HG02759 (cell line): ENCODE results near the gene HPSE.
"Not testable (repeated sequence)": the region's sequence is repeated elsewhere in the genome, so short reads cannot be mapped to it uniquely, and the experiment has no call there.

Experiments used
- ATAC-seq: cut with Tn5 transposase; IDR thresholded peaks from one replicate; pipeline ENCODE4 v1.9.1; 2021; ENCODE audit warnings: mild to moderate bottlenecking, moderate library complexity; ENCODE audit not compliant: unreplicated experiment

Gene HPSE

DNA sequence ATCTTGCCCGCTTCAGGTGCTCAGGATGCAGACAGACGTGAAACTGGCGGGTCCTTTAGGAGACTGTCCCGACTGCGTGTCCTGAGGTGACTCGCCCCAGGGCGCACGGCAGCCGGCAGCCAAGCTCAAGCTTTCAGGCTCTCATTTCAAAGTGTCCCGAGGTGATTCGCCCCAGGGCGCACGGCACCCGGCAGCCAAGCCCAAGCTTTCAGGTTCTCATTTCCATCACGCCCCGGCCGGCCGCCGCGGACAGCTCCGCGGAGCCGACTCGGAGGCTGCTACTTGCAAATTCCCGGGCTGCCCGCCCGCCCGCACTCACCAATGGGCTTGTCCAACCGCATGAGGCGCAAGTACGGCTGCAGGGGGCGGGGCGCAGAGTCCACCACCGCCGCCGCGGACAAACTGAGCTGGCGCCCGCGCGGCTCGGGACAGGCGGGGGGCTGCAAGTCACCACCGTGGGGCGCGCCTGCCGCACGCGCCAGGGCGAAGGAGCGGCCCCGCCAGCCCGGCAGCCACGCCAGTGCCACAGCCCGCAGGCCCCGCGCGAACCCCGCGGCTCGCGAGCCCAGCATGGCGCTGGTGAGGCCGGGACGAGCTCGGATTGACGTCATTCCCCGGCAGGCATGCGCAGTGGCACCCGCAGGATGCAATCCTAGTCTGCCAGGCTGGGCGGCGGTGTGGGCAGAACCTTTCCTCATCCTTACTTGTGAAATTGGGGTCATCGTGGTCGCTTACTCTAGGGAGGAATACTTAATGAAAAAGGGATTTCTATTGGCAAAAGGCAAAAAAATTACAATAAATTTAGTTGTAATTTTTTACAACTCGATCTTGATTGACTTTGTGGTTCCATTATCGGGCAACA is 50.2 kb downstream of the HPSE start, which contains the start of gene COQ2:
TSS of gene COQ2 (minus strand) at position 606 of the 862 bp plus-strand sequence. CDS start at position 572, 34 bp downstream.
- ATAC-seq: peak; percentile 91

DNA sequence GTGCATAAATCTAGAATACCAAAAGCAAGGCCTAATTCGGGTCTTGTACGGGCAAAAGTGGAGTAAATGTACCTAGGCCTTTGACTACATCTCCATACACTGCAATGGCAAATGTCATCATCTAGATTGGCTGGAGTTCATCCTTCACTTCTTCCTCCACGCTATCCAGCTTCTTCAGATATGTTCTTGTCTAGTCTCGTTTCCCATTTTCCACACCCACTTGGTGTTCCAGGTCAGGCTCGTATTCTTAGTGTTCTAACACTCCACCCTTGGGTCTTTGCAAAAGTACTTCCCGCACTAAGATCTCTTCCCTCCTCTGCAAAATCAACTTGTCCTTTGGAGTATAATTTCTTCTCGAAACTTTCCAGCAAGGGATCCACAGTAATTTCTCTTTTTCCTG is 51.5 kb downstream of the HPSE start:
- no peak for ATAC-seq

DNA sequence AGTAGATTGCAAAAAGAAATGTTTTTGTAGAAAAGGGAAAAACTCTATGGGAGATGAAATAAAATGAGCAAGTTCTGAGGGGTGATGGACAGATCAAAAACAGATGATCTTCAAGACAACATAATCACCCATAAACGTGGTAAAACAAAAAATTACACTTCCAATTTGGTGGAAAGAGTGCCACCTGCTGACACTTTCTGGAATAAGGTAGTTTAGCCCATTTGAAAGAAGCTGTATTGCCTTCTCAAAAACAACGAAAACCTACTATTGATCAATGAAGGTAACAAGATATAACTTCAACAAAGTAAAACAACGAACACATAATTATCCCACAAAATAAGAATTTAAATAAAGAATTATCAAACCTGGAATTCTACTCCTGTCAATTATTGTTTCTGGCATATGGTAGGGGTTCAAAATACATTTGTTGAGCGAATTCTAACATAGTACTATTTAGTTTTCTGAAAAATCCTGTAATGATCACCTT is 52.6 kb downstream of the HPSE start:
- no peak for ATAC-seq

DNA sequence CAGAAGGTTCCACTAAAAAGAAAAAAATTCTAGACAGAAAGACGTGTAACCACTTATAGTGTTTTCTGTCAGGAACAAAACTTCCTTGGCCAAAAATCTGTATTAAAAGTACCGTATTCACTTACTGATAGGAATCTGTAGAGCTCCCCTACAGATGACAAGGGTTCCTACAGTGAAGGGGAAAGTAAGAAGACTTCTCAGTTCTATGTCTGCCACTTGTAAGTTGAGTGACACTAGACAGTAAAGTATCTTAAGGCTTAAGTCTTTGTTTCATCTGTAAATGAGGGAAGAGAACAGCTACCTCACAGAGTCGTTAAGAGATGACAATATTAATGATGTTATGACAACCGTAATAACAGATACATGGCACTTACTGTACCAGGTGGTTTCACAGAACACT is 53.3 kb downstream of the HPSE start:
- ATAC-seq: no peak

DNA sequence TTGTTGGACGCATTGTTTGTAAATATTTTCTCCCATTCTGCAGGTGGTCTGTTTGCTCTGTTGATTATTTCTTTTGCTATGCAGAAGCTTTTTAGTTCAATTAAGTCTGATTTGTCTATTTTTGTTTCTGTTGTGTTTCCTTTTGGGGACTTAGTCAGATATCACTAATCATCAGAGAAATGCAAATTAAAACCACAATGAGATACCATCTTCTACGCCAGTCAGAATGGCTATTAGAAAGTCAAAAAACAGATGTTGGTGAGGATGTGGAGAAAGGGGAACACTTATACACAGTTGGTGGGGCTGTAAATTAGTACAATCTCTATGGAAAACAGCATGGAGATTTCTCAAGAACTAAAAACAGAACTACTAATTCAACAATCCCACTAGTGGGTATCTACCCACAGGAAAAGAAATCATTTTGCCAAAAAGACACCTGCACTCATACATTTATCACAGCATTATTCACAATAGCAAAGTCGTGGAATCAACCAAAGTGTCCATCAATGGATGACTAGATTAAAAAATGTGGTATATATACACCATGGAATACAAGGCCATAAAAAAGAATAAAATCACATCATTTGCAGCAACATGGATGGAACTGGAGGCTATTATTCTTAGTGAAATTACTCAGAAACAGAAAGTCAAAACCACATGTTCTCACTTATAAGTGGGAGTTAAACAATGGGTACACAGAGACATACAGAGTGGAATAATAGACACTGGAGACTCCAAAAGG is 58.2 kb downstream of the HPSE start:
- ATAC-seq: peak; percentile 74

DNA sequence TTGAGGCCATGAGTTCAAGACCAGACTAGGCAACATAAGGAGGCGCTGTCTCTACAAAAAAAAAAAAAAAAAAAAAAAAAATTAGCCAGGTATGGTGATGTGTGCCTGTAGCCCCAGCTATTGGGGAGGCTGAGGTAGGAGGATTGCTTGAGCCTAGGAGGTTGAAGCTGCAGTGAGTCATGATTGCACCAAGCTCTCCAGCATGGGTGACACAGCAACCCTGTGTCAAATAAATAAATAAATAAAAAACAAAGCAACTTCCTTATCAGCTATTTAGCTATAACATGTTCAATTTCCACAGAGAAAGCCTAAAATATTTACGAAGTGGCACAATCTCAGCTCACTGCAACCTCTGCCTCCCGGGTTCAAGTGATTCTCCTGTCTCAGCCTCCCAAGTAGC is 60.7 kb downstream of the HPSE start:
- ATAC-seq: not testable (repeated sequence)

DNA sequence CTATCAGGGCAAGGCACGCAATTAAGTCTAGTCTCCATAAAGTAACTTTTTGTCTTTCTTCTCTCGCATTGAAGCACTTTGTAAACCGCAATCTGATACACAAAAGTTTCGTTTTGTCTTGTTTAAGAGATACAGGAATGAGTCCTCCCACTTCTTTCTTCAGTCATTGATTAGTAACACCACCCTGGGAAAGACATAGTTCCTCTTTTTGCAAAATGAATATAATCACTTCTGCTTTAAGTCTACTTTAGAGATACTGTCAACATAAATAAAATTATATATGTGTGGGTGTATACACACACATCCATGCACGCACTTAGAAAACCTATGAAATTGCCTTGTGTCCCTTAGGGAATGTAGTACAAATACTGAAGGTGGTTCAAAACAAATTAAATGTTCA is 61.7 kb downstream of the HPSE start:
- ATAC-seq: peak; percentile 83

DNA sequence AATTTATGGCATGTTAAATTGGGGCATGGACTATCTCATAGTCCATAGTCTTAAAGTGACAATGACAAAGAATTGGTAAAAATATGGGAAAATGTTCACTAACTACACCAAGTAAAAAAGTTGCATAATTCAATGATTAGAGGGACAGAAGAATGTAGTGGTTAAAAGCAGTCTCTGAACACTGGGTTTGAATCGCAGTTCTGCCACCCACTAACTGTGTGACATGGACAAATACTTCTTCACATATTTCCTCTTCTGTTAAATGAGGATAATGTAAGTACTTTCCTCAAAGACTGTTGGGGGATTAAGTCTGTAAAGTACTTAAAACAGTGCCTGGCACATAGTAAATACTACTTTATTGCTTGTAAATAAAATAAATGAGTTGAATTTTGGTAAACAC is 65.4 kb downstream of the HPSE start:
- ATAC-seq: no peak

DNA sequence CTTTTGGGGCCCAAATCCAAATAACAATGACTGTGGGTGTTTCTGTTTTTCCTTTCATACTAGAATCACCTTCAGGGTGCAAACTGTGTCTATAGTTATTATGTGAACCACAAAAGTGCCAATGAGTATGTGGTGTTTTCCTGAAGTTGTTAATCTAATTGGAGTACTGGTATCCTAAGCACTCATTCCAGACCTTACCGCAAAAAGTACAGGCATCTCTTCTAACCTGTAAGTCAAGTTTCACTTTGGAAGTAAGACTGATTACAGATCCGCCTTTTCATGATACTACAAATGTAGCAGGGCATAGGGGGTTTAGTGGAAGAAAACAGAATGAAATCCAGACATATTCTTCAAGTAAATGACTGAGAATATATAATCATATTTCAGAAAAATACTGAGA is 66.2 kb downstream of the HPSE start:
- ATAC-seq: no peak

DNA sequence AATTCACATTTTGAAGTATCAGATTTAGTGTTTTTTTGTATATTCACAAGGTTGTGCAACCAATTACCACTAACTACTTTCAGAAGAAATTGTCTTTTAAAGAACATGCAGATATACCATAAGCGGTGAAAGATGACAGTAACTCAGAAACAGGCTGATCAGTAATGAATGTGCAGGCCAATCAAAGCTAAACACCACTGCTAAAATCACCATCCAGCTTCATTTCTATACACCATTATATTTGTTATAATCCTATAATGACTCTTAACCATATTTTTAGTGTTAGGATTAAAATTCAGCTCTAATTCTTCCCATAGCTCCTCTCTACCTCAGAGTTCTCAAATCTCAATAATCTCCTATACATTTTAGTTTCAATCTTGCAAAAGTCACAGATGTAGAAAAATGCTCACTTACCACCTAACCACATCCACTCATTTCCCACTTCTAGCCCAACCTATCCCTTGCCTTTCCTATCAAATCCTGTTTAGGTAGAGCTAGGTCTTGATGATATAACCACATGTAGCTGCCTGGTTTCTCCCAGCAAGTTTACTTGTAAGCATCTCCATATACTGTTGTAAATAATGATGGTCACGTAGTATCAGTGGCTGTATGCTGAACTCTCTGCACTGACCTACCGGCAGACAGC is 66.7 kb downstream of the HPSE start:
- no peak for ATAC-seq

DNA sequence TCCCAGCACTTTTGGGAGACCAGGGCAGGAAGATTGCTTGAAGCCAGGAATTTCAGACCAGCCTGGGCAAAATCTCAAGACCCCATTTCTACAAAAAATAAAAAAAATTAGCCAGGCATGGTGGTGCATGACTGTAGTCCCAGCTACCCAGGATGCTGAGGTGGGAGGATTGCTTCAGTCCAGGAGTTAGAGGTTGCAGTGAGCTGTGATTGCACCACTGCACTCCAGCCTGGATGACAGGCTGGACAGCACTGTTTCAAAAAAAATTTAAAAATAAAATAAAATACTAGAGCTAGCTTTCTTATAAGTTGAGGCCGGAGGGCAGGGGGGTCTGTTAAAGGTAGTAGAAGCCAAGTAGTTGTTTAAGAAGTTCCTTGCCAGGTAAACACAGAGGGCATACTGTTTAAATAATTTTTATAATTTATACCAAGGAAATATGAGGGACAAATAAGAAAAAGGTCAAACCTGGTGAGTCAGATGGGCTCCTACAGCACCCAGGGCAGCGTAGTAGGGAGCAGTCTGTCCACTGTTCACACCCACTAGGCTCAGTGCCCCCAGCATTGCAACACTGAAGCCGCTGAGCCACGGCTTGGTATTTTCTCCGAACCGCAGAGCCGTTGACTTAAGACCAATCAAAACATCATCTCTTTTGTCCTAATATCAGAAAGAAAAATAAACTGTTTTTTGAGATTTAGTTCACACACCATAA is 67.4 kb downstream of the HPSE start:
- ATAC-seq: no peak

DNA sequence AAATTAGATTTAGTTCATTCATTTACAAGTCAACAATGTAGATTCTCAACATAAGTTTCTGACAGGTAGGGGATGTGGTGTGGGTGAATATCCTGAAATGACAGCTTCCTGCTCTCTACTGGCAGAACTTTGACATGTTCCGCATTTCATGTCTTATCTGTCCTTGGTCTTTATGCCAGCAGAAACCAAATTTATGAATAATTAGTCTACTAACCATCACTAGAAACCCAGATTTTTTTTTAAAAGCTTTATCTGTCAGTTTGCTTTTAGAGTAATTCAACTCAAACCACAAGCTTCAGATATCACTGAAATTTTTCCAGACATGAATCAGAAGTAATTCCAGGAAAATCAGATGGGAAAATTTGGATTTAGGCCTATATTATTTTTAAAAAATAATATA is 68.0 kb downstream of the HPSE start:
- ATAC-seq: peak; percentile 60

DNA sequence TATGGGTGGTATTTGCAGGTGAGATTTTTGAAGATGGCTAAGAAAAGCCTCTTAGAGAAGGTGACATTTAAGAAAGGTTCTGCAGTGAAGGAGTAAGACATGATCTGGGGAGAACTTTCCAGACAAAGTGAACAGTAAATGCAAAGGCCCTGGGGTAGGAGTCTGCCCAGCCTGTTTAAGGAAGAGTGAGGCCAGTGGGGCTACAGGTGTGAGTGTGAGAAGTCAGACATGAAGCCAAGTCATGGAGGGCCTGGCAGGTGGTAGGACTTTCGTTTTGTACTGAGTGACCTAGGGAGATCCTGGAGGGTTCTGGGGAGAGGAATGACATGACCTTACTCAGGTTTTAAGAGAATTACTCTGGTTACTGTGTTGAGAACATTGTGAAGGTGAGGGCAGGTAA is 71.5 kb downstream of the HPSE start:
- no peak for ATAC-seq

DNA sequence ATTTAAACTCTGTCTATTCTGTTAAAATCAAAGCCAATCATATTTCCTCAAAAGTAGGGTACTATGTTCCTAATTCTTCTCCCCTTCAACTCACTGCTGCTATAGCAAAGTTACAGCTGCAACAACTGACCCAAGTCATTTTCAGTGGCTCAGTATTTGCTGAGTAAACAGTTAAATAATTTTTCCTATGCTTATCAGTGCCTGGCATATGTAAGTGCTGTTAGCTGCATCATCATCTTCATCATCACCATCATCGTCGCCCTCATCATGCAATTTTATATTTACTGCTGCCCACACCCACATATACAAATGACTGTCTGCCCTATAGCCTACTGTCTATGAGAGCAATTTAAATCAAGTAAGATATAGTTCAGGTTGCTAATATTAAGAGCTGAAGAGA is 72.0 kb downstream of the HPSE start:
- no peak for ATAC-seq

DNA sequence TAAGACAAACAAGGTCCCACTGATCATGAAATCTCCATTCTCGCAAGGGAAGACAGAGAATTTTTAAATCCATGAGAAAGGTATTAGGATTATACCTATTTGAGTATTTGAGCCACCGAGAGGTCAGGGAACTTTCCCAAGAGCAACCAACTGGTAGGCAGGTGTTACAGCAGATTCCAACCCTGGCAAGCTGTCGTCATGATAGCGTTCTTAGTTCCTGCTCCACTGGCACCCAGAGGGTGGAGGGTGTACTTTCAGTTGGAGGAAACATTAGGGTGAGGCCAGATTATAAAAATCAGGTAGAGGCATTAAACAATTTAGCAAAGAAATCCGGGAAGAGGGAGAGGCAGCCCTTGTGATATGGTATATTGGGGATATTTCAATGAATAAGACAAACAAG is 73.3 kb downstream of the HPSE start:
- ATAC-seq: no peak

DNA sequence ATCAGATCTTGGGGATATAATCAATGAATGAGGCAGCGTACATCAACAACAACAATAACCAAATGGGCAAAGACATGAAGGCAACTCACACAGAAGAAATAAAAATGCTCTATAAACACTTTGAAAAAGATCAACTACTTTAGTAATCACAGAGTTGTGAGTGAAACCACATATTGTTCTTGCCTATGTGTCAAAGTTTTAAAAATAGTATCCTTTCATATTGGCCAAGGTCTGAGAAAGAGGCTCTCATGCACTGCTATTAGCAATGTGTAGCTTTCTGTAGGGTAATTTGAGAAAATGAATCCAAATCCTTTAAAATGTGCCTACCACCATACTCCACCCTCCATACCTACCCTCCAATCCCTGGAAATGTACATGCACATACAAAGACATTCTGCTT is 75.1 kb downstream of the HPSE start:
- ATAC-seq: no peak

DNA sequence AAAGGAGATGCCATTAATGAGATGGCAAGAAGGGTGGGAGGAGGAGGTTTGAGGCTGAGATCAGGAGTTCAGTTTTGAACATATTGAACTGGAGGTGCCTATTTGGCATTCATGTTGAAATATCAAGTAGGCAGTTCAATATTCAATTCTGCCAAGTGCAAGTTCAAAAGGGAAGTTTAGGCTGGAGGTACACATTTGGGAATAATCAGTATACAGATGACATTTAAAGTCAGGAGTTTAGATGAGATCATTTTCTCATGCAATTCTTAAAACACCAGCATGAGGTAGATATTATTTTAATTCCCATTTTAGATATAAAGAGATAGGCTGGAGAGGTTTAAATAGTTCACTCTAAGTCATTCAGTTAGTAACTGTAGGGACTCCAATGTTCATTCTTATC is 76.2 kb downstream of the HPSE start:
- no peak for ATAC-seq

DNA sequence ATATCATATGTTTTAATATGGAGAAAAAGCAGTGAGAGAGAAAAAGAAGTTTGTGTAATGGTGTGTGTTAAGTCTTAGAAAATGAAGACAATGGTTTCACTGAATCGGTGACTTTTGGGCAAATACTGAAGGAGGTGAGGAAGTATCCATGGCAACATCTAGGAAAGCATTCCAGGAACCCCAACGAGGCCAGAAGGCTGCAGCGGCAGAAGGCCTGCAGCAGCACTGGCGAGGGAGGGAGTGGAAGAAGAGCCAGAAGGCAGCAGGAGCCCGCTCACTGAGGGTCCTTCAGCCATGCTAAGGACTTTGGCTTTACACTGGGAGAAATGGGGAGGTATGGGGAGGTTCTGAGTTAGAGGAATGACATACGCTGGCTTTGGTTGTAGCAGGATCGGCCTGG is 76.8 kb downstream of the HPSE start:
- no peak for ATAC-seq

DNA sequence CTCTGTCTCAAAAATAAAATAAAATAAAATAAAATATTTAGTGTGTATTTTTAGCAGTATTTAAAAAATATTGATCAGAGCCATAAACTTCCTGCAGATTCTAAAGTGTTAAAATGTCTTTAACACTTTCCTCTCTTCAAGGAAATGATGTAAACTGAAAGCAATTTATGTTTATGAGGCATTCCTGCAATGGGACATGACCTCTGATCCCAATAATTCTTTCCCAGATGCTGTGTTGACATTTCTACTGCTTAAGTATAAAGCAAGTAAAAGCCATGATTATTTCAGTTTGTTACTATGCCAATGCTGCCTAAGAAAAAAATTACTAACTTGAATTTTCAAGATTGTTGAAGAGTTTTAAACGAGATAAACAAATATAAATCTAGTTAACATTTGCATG is 79.1 kb downstream of the HPSE start:
- no peak for ATAC-seq

DNA sequence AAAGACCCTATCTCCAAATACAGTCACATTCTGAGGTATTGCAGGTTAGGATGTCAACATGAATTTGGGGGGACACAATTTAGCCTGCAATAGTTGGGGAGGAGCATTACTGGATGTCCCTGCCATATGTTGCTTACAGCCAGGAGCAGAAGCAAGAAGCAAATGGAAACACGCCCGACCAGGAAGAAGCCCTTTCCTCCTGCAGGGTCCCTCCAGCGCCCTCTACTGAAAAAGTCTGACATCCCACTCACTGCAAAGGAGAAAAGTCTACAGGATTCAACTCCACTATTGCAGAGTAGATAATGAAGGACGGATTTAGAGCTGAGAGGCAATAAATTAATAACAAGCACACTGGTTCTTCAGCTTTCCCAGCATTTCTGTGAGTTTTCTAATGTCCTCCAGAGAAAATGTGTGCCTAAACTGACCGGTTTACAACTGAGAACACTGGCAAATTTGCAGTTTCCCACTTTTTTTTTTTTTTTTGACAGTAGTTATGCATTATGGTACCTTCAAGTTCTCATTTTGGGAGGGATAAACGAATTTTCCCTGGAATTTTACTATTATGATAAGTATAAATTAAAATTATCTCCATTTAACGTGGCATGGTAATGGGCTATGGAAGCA is 81.8 kb downstream of the HPSE start:
- ATAC-seq: peak; percentile 36

DNA sequence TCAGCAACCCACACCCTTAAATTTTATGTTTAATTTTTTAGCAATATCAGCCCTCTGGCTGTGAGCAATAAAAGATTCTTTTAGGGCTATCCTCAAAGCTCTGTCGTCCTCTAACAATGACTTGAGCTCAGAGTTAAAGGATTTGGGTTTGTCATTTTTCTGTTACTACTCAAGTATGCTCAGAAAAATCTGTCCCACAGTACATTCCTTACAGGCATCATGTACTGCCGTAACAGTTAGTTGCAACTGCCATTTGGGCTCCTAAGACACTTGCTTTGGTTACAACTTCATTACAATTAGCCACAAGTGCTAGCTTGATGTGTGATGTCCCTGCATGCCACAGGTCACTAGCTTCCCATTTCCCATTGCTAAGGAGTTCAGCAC is 83.2 kb downstream of the HPSE start:
- ATAC-seq: no peak
